Measurements from ENCODE around the gene LIF.

DNA sequence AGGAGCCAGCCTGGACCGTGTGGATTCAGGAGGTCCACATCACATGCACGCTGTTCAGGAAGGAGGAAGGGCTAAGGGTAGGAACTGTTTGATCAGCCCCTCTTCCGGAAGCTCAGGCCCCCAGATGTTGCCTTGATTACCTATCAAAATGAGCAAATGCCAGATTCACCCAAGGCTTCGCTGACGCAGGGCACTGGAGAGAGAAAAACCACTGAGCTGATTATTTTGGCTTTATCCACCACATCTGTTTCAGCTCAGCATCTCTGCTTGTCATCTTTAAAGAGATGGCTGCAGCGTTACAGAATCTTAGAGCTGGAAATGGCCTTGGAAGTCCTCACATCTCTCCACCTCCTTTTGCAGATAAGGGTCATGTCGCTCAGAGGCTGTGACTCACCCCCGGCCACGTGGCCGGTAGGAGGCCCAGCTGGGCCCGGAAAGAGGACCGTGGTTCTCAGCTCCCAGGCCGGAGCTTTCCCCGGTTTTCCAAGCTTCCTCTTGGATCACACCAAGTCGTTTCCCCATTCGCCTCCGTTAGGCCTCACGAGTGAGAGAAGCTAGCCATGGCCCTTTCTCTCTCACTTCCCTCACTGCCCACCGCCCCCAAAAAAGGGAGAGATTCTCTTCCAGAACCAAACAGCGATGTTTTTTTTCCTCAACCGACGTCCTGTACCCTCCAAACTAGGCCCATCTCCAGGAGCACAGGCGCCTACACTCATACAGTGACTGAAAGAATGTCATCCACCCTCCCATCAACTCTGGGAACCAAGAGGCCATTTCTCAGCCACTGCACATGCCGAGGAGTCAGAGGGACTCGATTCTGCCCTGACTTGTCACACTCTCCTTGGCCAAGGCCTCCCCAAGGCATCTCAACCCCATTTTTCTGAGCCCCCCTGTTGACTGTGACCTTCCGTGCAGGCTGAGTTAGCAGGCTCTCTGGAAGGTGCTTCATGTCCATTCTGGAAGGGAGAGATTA lies 37.6 kb downstream of the LIF start:
- TF ChIP-seq POLR2A (IDR thresholded peaks at IDR 0.05; ENCODE audit: low read depth) (no peak), POLR2AphosphoS5 (IDR thresholded peaks at IDR 0.05) (peak; percentile 18 to 31)
- TF ChIP-seq, protein P1, sequence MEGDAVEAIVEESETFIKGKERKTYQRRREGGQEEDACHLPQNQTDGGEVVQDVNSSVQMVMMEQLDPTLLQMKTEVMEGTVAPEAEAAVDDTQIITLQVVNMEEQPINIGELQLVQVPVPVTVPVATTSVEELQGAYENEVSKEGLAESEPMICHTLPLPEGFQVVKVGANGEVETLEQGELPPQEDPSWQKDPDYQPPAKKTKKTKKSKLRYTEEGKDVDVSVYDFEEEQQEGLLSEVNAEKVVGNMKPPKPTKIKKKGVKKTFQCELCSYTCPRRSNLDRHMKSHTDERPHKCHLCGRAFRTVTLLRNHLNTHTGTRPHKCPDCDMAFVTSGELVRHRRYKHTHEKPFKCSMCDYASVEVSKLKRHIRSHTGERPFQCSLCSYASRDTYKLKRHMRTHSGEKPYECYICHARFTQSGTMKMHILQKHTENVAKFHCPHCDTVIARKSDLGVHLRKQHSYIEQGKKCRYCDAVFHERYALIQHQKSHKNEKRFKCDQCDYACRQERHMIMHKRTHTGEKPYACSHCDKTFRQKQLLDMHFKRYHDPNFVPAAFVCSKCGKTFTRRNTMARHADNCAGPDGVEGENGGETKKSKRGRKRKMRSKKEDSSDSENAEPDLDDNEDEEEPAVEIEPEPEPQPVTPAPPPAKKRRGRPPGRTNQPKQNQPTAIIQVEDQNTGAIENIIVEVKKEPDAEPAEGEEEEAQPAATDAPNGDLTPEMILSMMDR (IDR thresholded peaks at IDR 0.05): no peak

Measured in esophagus muscularis mucosa (tissue), 3 donors.